Neutrophil (primary cell): ENCODE results near the gene PANK4.
A peak's percentile ranks its signal among the peaks of the same experiment; 100 is the strongest.

Source experiments
- H3K27ac ChIP-seq: fragments of 200-600 bp; sonication (generic); 2 replicates; pipeline ENCODE4 v1.5.1; 2016; ENCODE audit warnings: mild to moderate bottlenecking, moderate library complexity
- H3K27me3 ChIP-seq: fragments of 200-600 bp; sonication (generic); 2 replicates; pipeline ENCODE4 v1.6.0; 2016; ENCODE audit warnings: mild to moderate bottlenecking
- H3K36me3 ChIP-seq: fragments of 200-600 bp; sonication (generic); 2 replicates; pipeline ENCODE4 v1.5.1; 2017
- H3K4me1 ChIP-seq, 2 experiments: fragments of 200-600 bp in 1 of 2; sonication (generic) in 1 of 2; 1 replicate in 1 of 2; 2 replicates in 1 of 2; pipeline versions ENCODE4 v1.5.1 to v1.6.1; 2013 to 2016; ENCODE audit warnings: low read depth in 1 of 2, low read length in 1 of 2, mild to moderate bottlenecking in 1 of 2, moderate library complexity in 1 of 2; ENCODE audit not compliant: control insufficient read depth in 1 of 2, insufficient read depth in 1 of 2
- H3K4me3 ChIP-seq, 2 experiments: fragments of 200-600 bp in 1 of 2; sonication (generic) in 1 of 2; 1 replicate in 1 of 2; 2 replicates in 1 of 2; pipeline ENCODE4 v1.5.1; 2013 to 2016; ENCODE audit warnings: low read depth in 1 of 2, low read length in 1 of 2, mild to moderate bottlenecking in 1 of 2, moderate library complexity in 1 of 2
- H3K9me3 ChIP-seq: fragments of 200-600 bp; sonication (generic); 2 replicates; pipeline ENCODE4 v1.5.1; 2016
- TF ChIP-seq, protein P1 (sequence below): fragments of 200-600 bp; sonication (generic); IDR thresholded peaks from 2 replicates; pipeline ENCODE4 v1.5.1; 2016; ENCODE audit warnings: antibody characterized with exemption

PANK4 gene

DNA sequence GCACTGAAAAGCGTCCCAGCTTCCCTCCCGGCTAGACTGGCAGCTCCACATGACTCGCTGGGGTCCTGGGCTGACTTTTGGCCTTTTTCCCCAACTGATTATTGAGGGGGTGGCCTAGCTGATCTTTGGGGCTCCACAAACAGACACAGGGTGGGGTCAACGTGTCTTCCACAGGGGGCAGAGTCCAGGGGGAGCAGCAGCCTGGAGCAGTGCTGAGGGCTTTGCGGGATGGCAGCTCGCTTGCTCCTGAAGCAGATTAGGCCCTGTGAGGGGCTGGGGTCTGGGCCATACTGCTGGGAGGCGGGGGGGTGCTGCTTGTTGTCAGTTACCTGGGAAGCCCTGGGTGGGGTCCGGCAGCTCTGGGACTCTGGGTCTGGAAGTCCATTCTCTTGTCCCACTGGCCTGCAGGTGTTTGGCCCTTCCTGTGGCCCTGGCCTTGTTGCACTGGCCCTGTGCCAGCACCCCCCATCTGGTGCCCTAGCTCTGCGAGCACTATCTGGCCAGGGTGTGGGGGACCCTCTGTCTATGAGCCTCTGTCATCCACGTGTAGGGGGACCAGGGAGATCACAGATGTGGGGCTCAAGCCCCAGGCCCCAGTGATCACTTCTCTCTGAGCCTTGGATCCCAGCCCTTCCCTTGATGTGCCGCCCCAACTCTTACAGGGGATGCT, 16.0 kb upstream of the PANK4 start:
- H3K9me3 ChIP-seq = no peaks in the 10 kb centered on the region
- H3K36me3 ChIP-seq = no peaks in the 10 kb centered on the region
- no peak overlapping the region for H3K27ac ChIP-seq
- TF ChIP-seq, protein P1, sequence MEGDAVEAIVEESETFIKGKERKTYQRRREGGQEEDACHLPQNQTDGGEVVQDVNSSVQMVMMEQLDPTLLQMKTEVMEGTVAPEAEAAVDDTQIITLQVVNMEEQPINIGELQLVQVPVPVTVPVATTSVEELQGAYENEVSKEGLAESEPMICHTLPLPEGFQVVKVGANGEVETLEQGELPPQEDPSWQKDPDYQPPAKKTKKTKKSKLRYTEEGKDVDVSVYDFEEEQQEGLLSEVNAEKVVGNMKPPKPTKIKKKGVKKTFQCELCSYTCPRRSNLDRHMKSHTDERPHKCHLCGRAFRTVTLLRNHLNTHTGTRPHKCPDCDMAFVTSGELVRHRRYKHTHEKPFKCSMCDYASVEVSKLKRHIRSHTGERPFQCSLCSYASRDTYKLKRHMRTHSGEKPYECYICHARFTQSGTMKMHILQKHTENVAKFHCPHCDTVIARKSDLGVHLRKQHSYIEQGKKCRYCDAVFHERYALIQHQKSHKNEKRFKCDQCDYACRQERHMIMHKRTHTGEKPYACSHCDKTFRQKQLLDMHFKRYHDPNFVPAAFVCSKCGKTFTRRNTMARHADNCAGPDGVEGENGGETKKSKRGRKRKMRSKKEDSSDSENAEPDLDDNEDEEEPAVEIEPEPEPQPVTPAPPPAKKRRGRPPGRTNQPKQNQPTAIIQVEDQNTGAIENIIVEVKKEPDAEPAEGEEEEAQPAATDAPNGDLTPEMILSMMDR = no peak
- H3K4me1 ChIP-seq = peaks cover 7 to 20% of the 10 kb centered on the region in 2 experiments
- peaks cover 82% of the 10 kb centered on the region for H3K27me3 ChIP-seq
- no peak overlapping the region for H3K4me3 ChIP-seq

DNA sequence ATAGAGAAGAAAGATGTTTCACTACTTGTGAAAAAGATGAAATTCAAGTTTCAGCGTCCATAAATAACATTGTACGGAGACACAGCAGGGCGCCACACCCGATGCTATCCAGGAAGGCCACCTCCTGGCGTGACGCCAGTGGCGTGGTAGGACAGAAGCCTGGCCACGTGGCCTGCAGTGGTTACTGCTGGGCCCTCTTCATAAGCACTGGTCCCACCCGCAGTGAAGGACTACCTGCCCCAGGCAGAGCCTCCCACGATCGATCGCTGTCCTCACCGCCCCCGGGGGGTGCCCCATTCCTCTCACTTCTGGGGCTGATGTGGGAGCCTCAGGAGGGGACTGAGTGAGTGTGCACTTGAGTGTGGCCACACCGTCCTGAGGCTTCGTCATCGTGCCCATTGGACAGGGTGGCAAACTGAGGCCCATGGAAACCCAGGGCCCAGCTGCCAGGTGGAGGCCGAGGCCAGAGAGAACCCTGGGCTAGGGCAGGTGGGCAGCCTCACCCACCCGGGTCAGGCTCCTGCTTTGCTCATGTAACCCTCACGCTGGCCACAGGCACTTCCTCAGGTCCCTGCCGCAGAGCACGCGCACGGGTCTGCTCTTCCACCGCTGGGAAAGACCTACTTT, 15.3 kb upstream of the PANK4 start:
- Histone ChIP-seq H3K4me3 (no peak overlapping the region), H3K4me1 (peaks cover 3 to 13% of the 10 kb centered on the region in 2 experiments)
- TF ChIP-seq, protein P1 = no peak

DNA sequence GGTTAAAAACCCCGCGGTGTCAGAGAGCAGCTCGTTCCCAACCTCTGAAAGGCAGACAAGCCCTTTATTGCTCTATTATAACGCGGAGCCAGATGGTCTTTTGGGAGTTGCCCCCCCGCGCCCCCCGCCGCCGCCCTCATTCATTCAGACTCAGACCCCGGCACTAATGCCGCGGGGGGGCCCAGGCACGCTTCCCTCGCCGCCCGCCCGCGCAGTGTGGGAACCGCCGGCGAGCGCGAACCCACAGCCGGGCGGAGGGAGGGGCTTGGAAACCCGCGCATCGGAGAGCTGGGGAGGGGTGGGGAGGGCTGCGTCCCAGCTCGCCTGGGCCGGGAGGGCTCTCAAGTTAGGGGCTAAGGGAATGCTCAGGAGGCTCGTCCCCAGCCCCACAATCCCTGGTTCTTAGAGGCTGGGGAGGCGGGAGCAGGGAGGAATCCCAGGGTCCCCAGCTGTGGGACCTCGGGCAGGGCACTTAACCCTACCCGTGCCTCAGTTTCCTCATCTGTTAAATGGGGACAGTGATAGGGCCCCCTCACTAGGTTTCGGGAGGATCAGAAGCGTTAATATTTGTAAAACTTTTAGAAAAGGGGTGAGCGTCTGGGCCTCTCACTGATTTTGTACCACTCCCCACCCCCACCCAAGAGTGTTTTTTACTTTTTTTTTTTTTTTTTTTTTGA, 14.6 kb upstream of the PANK4 start:
- peaks cover 95% of the 10 kb centered on the region for H3K27me3 ChIP-seq
- TF ChIP-seq, protein P1 = no peak
- H3K4me1 ChIP-seq = peaks cover 3 to 5% of the 10 kb centered on the region in 2 experiments
- H3K27ac ChIP-seq = no peak overlapping the region
- H3K9me3 ChIP-seq = no peaks in the 10 kb centered on the region
- no peak overlapping the region for H3K4me3 ChIP-seq
- no peaks in the 10 kb centered on the region for H3K36me3 ChIP-seq

More for the DNA sequence above, 15.3 kb upstream of the PANK4 start:
- Histone ChIP-seq H3K27ac (no peak overlapping the region), H3K27me3 (peaks cover 88% of the 10 kb centered on the region), H3K36me3 (no peaks in the 10 kb centered on the region), H3K9me3 (no peaks in the 10 kb centered on the region)

DNA sequence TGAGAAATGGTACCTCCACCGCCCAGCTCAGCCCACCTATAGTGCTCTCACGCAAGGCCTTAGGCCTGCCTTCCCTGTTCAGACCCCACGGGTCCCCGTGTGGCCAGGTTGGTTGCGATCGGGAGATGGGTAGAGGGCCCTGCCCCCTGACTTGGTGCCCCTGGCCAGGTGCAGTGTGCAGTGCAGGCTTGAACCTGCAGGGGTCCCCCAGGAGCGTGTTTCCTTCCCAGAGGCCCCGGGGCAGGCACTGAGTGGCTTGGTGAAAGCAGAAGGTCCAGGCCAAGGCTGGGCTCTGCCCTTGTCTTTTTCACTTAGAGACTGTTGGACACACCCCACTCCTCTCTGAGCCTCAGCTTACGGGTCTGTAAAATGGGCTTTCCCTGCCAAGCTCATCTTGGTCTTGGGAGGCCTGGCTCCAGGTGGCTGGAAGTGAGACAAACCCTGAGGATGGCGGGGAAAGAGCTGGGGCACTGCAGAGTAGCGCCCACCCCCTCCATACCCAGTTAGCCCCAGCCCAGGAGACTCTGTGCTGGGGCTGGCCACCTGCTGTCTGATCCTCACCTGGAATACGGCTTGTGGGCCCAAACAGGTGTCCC, 13.0 kb upstream of the PANK4 start:
- no peak overlapping the region for H3K4me3 ChIP-seq
- H3K36me3 ChIP-seq = no peaks in the 10 kb centered on the region
- no peak overlapping the region for H3K27ac ChIP-seq
- peaks cover 99% of the 10 kb centered on the region for H3K27me3 ChIP-seq
- TF ChIP-seq, protein P1 = peak; percentile 21
- no peaks in the 10 kb centered on the region for H3K9me3 ChIP-seq
- H3K4me1 ChIP-seq = no peaks in the 10 kb centered on the region

DNA sequence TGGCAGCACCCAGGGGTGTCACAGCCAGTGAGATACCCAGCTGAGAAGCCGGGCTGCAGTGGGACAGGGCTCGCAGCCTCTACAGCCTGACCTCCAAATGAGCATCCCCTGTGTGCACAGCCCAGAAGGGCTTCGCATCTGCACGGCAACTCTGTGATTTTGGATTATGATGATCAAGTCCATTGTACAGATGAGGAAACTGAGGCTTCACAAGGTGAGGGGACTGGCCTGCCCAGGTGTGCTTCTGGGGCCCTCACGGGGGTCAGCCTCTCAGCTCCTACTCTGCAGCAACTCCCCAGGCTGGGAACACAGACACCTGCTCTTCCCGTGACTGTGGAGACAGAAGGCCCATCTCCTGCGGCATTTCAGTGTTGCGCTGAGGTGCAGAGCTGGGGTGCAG, 12.5 kb upstream of the PANK4 start:
- Histone ChIP-seq H3K36me3 (no peaks in the 10 kb centered on the region), H3K9me3 (no peaks in the 10 kb centered on the region), H3K27me3 (peaks cover 99% of the 10 kb centered on the region), H3K27ac (no peak overlapping the region), H3K4me3 (no peak overlapping the region), H3K4me1 (no peaks in the 10 kb centered on the region)
- TF ChIP-seq, protein P1 = no peak
